ENCODE results near the gene FRMD4A. TPM values are rescaled to one million over a fixed set of nuclear protein-coding genes. Genes with fewer than 3 reads are reported as not detected.
A peak's percentile ranks its signal among the peaks of the same experiment; 100 is the strongest.

Gene FRMD4A
- total RNA-seq, 1 experiment from 2014 or later = 19.6 TPM

DNA sequence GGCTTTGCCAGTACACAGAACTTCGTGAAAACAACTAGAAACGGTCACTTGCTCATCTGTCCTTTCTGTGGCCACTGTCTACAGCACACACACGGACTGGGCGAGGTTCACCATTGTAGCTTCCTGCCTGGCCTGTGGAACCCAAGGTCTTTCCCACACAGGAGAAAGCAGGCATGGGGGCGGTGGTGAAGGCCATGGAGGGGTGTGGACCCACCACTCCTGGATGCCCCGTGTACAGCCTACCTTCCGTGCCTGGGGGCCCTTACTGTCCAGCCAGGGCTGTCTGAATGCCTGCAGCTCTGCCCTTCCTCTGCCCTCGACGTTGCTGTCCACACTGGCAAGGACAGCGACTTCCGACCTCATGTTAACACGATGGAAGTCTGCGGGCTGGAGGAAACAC, 635.1 kb downstream of the FRMD4A start:
- Histone ChIP-seq H2BK12ac (ENCODE audit: insufficient read length, low read depth, low read length) (no peak overlapping the region), H3K27ac (ENCODE audit: insufficient read length, low read depth, low read length) (no peak overlapping the region), H4K8ac (replicated peaks; ENCODE audit: insufficient read length, low read depth, low read length) (no peak overlapping the region), H3K18ac (ENCODE audit: insufficient read length, low read depth, low read length) (no peak overlapping the region), H2BK15ac (ENCODE audit: low read depth, low read length) (no peak overlapping the region), H3K9me3 (ENCODE audit: control insufficient read depth, low read depth, low read length) (no peaks in the 10 kb centered on the region), H4K91ac (ENCODE audit: insufficient read length, low read depth, low read length) (no peak overlapping the region), H2BK20ac (ENCODE audit: low read depth, low read length, poor library complexity, severe bottlenecking) (no peak overlapping the region), H3K79me1 (ENCODE audit: insufficient read depth, low read depth, low read length, poor library complexity, severe bottlenecking) (no peaks in the 10 kb centered on the region), H3K9ac (ENCODE audit: extremely low read depth, insufficient read length, low read length) (no peak overlapping the region), H2AK5ac (ENCODE audit: insufficient read length, low read length) (no peak overlapping the region), H4K5ac (ENCODE audit: insufficient read length, low read depth, low read length) (no peak overlapping the region), H2AFZ (ENCODE audit: low read length) (no peak overlapping the region), H3K79me2 (ENCODE audit: insufficient read depth, low read length) (no peaks in the 10 kb centered on the region), H3K27me3 (ENCODE audit: insufficient read depth, low read length) (no peaks in the 10 kb centered on the region), H3K23ac (ENCODE audit: insufficient read length, low read depth, low read length) (no peak overlapping the region), H3K4ac (ENCODE audit: low read depth, low read length) (no peak overlapping the region), H4K20me1 (ENCODE audit: control insufficient read depth, insufficient read depth, insufficient read length) (no peaks in the 10 kb centered on the region), H3K14ac (ENCODE audit: insufficient read depth, low read length) (no peak overlapping the region), H2BK120ac (ENCODE audit: low read depth, low read length, poor library complexity, severe bottlenecking) (no peak overlapping the region), H3K4me1 (ENCODE audit: insufficient read depth, low read length) (no peaks in the 10 kb centered on the region; the same call in 1 of the 2 replicates), H3T11ph (ENCODE audit: low read length) (no peak overlapping the region), H3K4me2 (ENCODE audit: insufficient read depth, insufficient read length, low read length) (no peak overlapping the region), H2BK5ac (ENCODE audit: insufficient read length, low read length) (no peak overlapping the region), H3K56ac (ENCODE audit: insufficient read length, low read depth, low read length) (no peak overlapping the region), H3K23me2 (ENCODE audit: insufficient read length, low read depth, low read length, poor library complexity, severe bottlenecking) (no peaks in the 10 kb centered on the region)
- Mint-ChIP-seq H3K27ac (peak overlapping the region in 1 of 3 experiments; percentile 27; a peak in 2 of 7 replicates), H3K4me1 (peaks cover 13 to 15% of the 10 kb centered on the region in 2 experiments), H3K9me3 (no peaks in the 10 kb centered on the region), H3K27me3 (ENCODE audit: low read depth) (no peaks in the 10 kb centered on the region), H3K36me3 (ENCODE audit: insufficient read depth in 1 of 3, low read depth in 3 of 3) (peaks cover 43 to 67% (median 49%) of the 10 kb centered on the region in 3 experiments; a peak in 6 of 7 replicates), H3K4me3 (no peak overlapping the region)
- DNase-seq = no peak
- TF ChIP-seq CTCF (conservative IDR thresholded peaks at IDR 0.05) = no peak
- no CpG with 5 or more reads among the region's 13 CpGs for WGBS (ENCODE audit: extremely low coverage, insufficient read length, low lambda C conversion rate)

All from H9 (cell line).